GM23338 (cell line): ENCODE measurements around the gene GPC6. TPM values are rescaled to one million over a fixed set of nuclear protein-coding genes. Genes with fewer than 3 reads are reported as not detected.

Experiments used
- ATAC-seq: fragments of 200-7000 bp; cut with Tn5 transposase; 3 replicates; pipeline ENCODE4 v1.9.1; 2020
- DNase-seq: peaks from one replicate; pipeline ENCODE4 v3.0.0-alpha.2; 2015; ENCODE audit warnings: low spot score
- H2AFZ ChIP-seq: fragments of 200-600 bp; sonication (generic); 2 replicates; pipeline ENCODE4 v1.8.0; 2016; ENCODE audit warnings: antibody characterized with exemption, mild to moderate bottlenecking, moderate library complexity
- H3F3A ChIP-seq: fragments of 200-600 bp; sonication (generic); replicated peaks from 2 replicates; pipeline ENCODE4 v1.8.0; 2017; ENCODE audit warnings: antibody characterized with exemption, mixed run types, low read depth
- H3K27ac ChIP-seq: fragments of 200-600 bp; sonication (generic); 2 replicates; pipeline ENCODE4 v1.6.1; 2016; ENCODE audit warnings: low read depth
- H3K27me3 ChIP-seq: fragments of 200-600 bp; sonication (generic); 2 replicates; pipeline ENCODE4 v1.8.0; 2016; ENCODE audit warnings: mild to moderate bottlenecking, mixed run types, moderate library complexity; ENCODE audit not compliant: insufficient read depth
- H3K36me3 ChIP-seq: fragments of 200-600 bp; sonication (generic); 2 replicates; pipeline ENCODE4 v1.8.0; 2016; ENCODE audit warnings: mild to moderate bottlenecking; ENCODE audit not compliant: insufficient read depth
- H3K4me1 ChIP-seq: fragments of 200-600 bp; sonication (generic); 2 replicates; pipeline ENCODE4 v1.8.0; 2016; ENCODE audit warnings: mild to moderate bottlenecking, moderate library complexity; ENCODE audit not compliant: insufficient read depth
- H3K4me2 ChIP-seq: fragments of 200-600 bp; sonication (generic); 2 replicates; pipeline ENCODE4 v1.7.1; 2017; ENCODE audit warnings: mixed run types
- H3K4me3 ChIP-seq: fragments of 200-600 bp; sonication (generic); 2 replicates; pipeline ENCODE4 v1.6.1; 2016; ENCODE audit warnings: mixed run types
- H3K79me2 ChIP-seq: fragments of 200-600 bp; sonication (generic); replicated peaks from 2 replicates; pipeline ENCODE4 v1.8.0; 2017; ENCODE audit warnings: mild to moderate bottlenecking; ENCODE audit not compliant: insufficient read depth
- H3K9me2 ChIP-seq: fragments of 200-600 bp; sonication (generic); 2 replicates; pipeline ENCODE4 v1.8.0; 2017; ENCODE audit not compliant: insufficient read depth
- H4K20me1 ChIP-seq: fragments of 200-600 bp; sonication (generic); replicated peaks from 2 replicates; pipeline ENCODE4 v1.8.0; 2017; ENCODE audit warnings: mild to moderate bottlenecking; ENCODE audit not compliant: insufficient read depth
- H3K27ac Mint-ChIP-seq: 2 replicates; pipeline ENCODE4 v1.8.0; 2020; ENCODE audit warnings: inconsistent platforms, mild to moderate bottlenecking, moderate library complexity, mixed read lengths
- H3K27me3 Mint-ChIP-seq: 3 replicates; pipeline ENCODE4 v1.8.0; 2022; ENCODE audit warnings: low read depth, mild to moderate bottlenecking, moderate library complexity, mixed read lengths, inconsistent platforms; ENCODE audit not compliant: insufficient read depth, poor library complexity
- H3K36me3 Mint-ChIP-seq: 3 replicates; pipeline ENCODE4 v1.8.0; 2021; ENCODE audit warnings: low read depth, mild to moderate bottlenecking, inconsistent platforms, moderate library complexity, mixed read lengths
- H3K4me1 Mint-ChIP-seq: 3 replicates; pipeline ENCODE4 v1.8.0; 2020; ENCODE audit warnings: mild to moderate bottlenecking, inconsistent platforms, mixed read lengths
- H3K4me3 Mint-ChIP-seq: 3 replicates; pipeline ENCODE4 v1.8.0; 2021; ENCODE audit warnings: moderate library complexity, mild to moderate bottlenecking, inconsistent platforms, mixed read lengths
- H3K9me3 Mint-ChIP-seq: 3 replicates; pipeline ENCODE4 v1.8.0; 2020; ENCODE audit warnings: moderate library complexity, mild to moderate bottlenecking, inconsistent platforms, mixed read lengths
- JUNB ChIP-seq: IDR thresholded peaks from one replicate; pipeline ENCODE4 v1.6.1; 2016; ENCODE audit warnings: antibody characterized with exemption; ENCODE audit not compliant: unreplicated experiment
- STAT1 ChIP-seq: IDR thresholded peaks from one replicate; pipeline ENCODE4 v1.6.1; 2016; ENCODE audit warnings: antibody characterized with exemption; ENCODE audit not compliant: unreplicated experiment
- ZNF462 ChIP-seq: fragments of 250-450 bp; sonication (Bioruptor Pico); IDR thresholded peaks from 2 replicates; pipeline ENCODE4 v1.5.0; 2020; ENCODE audit warnings: mild to moderate bottlenecking, moderate library complexity
- polyA plus RNA-seq: library from polyadenylated mRNA; unstranded; fragments of >200 nt; fragmentation: Nextera tagmentation; extraction: Ambion mirVana; gene quantifications from 2 replicates; pipeline ENCODE4 v1.2.1, GENCODE V29; 2016
- total RNA-seq: library from RNA; depleted of rRNA; stranded (reverse); fragments of >200 nt; shearing (Covaris generic); gene quantifications from 2 replicates; pipeline ENCODE4 v1.2.3, GENCODE V29; 2014
- TF ChIP-seq, protein P1 (sequence below): IDR thresholded peaks from 2 replicates; pipeline ENCODE4 v1.6.1; 2016; ENCODE audit warnings: antibody characterized with exemption

Gene GPC6
- total and polyA plus RNA-seq, 2 experiments from 2014 or later, result 6.4 to 28.6 TPM

GRCh38 chr13:93765062-93765461 is 538.5 kb downstream of the GPC6 start (continued):
- TF ChIP-seq ZNF462 (CRISPR knock-in tag) (no peak), JUNB (no peak), STAT1 (no peak)

DNA sequence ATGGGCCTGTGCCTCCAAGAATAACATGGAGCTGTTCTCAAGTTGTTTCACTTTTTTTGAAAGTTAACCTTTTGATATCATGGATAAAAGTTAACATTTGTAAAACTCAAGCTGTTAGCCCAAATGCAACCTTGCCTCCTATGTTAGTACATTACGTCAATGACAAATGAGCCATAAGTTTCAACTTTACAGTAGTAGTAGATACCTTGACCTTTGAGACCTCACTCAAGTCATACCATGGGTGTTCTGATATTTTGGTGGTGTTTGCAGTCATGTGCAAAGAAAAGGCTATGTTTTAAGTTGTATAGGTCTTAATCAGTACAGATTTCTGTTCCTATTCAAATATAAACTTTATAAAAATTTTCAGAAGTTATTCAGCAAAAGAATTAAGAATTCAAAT is 539.2 kb downstream of the GPC6 start:
- Histone ChIP-seq H3K4me1 (0 out of 2 replicates have a peak, but pooled peaks cover 1% of the 10 kb centered on the region), H3K36me3 (no peaks in the 10 kb centered on the region), H4K20me1 (no peaks in the 10 kb centered on the region), H3K79me2 (no peaks in the 10 kb centered on the region; the same call in 1 of the 2 replicates), H3K4me3 (no peak overlapping the region), H2AFZ (no peak overlapping the region), H3K27me3 (no peaks in the 10 kb centered on the region), H3K4me2 (no peak overlapping the region), H3F3A (no peaks in the 10 kb centered on the region), H3K27ac (no peak overlapping the region), H3K9me2 (no peaks in the 10 kb centered on the region)
- DNase-seq, result no peak
- H3K36me3 Mint-ChIP-seq, result peaks cover 19% of the 10 kb centered on the region; the same call in 2 of the 3 replicates
- H3K27ac Mint-ChIP-seq, result no peak overlapping the region
- peaks cover 2% of the 10 kb centered on the region for H3K27me3 Mint-ChIP-seq
- TF ChIP-seq STAT1, result no peak
- TF ChIP-seq, protein P1, sequence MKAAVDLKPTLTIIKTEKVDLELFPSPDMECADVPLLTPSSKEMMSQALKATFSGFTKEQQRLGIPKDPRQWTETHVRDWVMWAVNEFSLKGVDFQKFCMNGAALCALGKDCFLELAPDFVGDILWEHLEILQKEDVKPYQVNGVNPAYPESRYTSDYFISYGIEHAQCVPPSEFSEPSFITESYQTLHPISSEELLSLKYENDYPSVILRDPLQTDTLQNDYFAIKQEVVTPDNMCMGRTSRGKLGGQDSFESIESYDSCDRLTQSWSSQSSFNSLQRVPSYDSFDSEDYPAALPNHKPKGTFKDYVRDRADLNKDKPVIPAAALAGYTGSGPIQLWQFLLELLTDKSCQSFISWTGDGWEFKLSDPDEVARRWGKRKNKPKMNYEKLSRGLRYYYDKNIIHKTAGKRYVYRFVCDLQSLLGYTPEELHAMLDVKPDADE, result no peak
- H3K4me1 Mint-ChIP-seq, result peaks cover 4% of the 10 kb centered on the region
- no peak for ATAC-seq
- no peak overlapping the region for H3K4me3 Mint-ChIP-seq
- peaks cover 22% of the 10 kb centered on the region for H3K9me3 Mint-ChIP-seq
